ENCODE measurements around the gene RPL23. TPM values are rescaled to one million over a fixed set of nuclear protein-coding genes. Genes with fewer than 3 reads are reported as not detected.

The RPL23 gene
- total RNA-seq, 1 experiment from 2014 or later = 1,631 TPM

DNA sequence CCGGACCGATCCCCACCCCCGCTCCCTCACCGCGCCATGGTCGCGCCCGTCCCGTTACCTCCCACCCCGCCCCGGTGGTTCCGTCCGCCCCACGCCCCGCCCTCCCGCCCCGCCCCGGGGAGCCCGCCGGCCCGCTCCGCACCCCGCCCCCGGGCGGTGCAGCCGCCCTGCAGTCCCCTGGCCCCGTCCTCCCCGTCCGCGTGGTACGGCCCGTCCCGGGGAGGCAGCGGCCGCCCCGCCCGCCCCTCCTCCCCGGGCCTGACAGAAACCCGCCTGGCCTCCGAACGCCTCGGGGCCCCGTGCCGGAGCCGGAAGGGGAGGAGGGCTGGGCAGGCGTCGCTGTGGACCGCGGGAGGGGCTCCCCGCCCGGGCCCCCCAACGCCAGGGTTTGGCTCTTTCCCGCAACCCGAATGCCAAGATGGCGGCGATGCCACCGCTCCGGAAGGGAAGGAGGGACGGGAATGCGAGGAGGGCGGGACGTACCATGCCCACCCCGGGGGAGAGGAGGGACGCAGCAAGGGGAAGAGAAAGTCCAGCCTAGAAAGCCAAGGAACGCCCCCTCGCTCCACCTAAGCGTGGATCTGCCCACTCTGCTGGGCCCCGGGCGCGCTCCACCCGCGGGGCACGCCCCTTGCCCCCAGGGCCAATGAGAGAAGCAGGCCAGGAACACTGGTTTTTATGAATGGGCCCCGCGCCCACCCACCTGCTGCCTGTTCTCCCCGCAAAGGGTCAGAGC is 53.9 kb downstream of the RPL23 start, which contains the start of gene PIP4K2B (continued):
- TF ChIP-seq ELF1 (IDR thresholded peaks at IDR 0.05; ENCODE audit: borderline replicate concordance, low read depth) (no peak; the same call in 1 of the 2 replicates), EZH2 (IDR thresholded peaks at IDR 0.05) (no peak)
- TF ChIP-seq, protein P1, sequence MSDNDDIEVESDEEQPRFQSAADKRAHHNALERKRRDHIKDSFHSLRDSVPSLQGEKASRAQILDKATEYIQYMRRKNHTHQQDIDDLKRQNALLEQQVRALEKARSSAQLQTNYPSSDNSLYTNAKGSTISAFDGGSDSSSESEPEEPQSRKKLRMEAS (IDR thresholded peaks at IDR 0.05) = peak; percentile 65

- no peak overlapping the region for H2AFZ ChIP-seq (ENCODE audit: low read depth, low read length, poor library complexity, severe bottlenecking)
- DNase-seq (ENCODE audit: low read depth, low spot score) (no peak), ATAC-seq (peak; percentile 34)
- intact Hi-C loops (cut with micrococcal nuclease) = loop anchor here (5.0 kb wide), 1 partner anchor 47 kb away; the partner anchor contains the start of gene PSMB3
- CTCF ChIA-PET = no interaction called here
- no peaks in the 10 kb centered on the region for H4K20me1 ChIP-seq (ENCODE audit: insufficient read depth)
- POLR2A ChIA-PET = no interaction called here
- no peaks in the 10 kb centered on the region for H3K9me3 ChIP-seq (ENCODE audit: control insufficient read depth in 1 of 2, insufficient read depth in 1 of 2, low read depth in 1 of 2, low read length in 2 of 2)
- BruUV-seq (replicated peaks) = no TSS peak
- peak overlapping the region; percentile 96 for H3K27ac ChIP-seq (ENCODE audit: low read depth, low read length)
- H3K9ac ChIP-seq (ENCODE audit: low read length) = peak overlapping the region; percentile 80
- peaks cover 51% of the 10 kb centered on the region for H3K79me2 ChIP-seq (ENCODE audit: insufficient read depth, low read length)
- RAD21 ChIA-PET (ENCODE audit: low non-redundant PET in 1 of 2, low total read pairs in 2 of 2, uncharacterized antibody in 2 of 2, unreplicated experiment in 2 of 2) = no interaction called here
- no peaks in the 10 kb centered on the region for H3K27me3 ChIP-seq (ENCODE audit: insufficient read depth, low read length)
- peak overlapping the region; percentile 85 for H3K4me2 ChIP-seq (ENCODE audit: low read length)
- no peaks in the 10 kb centered on the region for H3K9me2 ChIP-seq (ENCODE audit: insufficient read depth)
- H3K36me3 ChIP-seq (ENCODE audit: control insufficient read depth in 1 of 2, insufficient read depth in 2 of 2, low read length in 2 of 2) = peaks cover 13 to 22% of the 10 kb centered on the region in 2 experiments; a peak in 3 of 4 replicates
- TF ChIP-seq EZH2phosphoT487 (IDR thresholded peaks at IDR 0.05; ENCODE audit: borderline replicate concordance) = no peak
- TF ChIP-seq EZH2 (IDR thresholded peaks at IDR 0.05) = no peak
- no peak for TF ChIP-seq EGR1 (IDR thresholded peaks at IDR 0.05; ENCODE audit: low read depth)
- TF ChIP-seq ZNF274 (IDR thresholded peaks at IDR 0.05; ENCODE audit: low read depth, low read length) = no peak
- no peak for TF ChIP-seq ELF1 (IDR thresholded peaks at IDR 0.05; ENCODE audit: borderline replicate concordance, low read depth)
- TF ChIP-seq ZFX (IDR thresholded peaks at IDR 0.05) = peak; percentile 76
- TF ChIP-seq POLR2AphosphoS5 (IDR thresholded peaks at IDR 0.05; ENCODE audit: low read depth, low read length) = peak; percentile 31; the same call in 1 of the 2 replicates
- no peak for TF ChIP-seq TCF7L2 (IDR thresholded peaks at IDR 0.05; ENCODE audit: borderline replicate concordance, extremely low read depth, insufficient read depth, insufficient read length)
- TF ChIP-seq FOSL1 (IDR thresholded peaks at IDR 0.05; ENCODE audit: low read depth) = no peak
- no peak for TF ChIP-seq SP1 (IDR thresholded peaks at IDR 0.05; ENCODE audit: low read depth)
- TF ChIP-seq SIN3A (IDR thresholded peaks at IDR 0.05; ENCODE audit: low read depth) = 0 out of 2 replicates have a peak, but pooled peaks have one; percentile 36
- TF ChIP-seq, protein P2, sequence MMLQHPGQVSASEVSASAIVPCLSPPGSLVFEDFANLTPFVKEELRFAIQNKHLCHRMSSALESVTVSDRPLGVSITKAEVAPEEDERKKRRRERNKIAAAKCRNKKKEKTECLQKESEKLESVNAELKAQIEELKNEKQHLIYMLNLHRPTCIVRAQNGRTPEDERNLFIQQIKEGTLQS (IDR thresholded peaks at IDR 0.05) = no peak
- TF ChIP-seq JUND (IDR thresholded peaks at IDR 0.05) = no peak
- TF ChIP-seq SRF (IDR thresholded peaks at IDR 0.05; ENCODE audit: low read depth) = no peak
- TF ChIP-seq, protein P1 (IDR thresholded peaks at IDR 0.05) = peak; percentile 59; the same call in 1 of the 2 replicates
- no peak for TF ChIP-seq CEBPB (IDR thresholded peaks at IDR 0.05; ENCODE audit: low read depth)
- H3K4me1 ChIP-seq (ENCODE audit: control insufficient read depth in 1 of 2, insufficient read depth in 2 of 2, low read length in 2 of 2) = peaks cover 11 to 20% of the 10 kb centered on the region in 2 experiments
- H3K4me3 ChIP-seq (replicated peaks in 1 of 2; ENCODE audit: low read depth in 1 of 2, low read length in 2 of 2) = peak overlapping the region; percentile 83 to 85
These were observed 54.7 kb downstream of the RPL23 start for GRCh38 chr17:38798614-38799500.
